Measurements from ENCODE around the gene RHOBTB1.
A peak's percentile ranks its signal among the peaks of the same experiment; 100 is the strongest.

The RHOBTB1 gene

DNA sequence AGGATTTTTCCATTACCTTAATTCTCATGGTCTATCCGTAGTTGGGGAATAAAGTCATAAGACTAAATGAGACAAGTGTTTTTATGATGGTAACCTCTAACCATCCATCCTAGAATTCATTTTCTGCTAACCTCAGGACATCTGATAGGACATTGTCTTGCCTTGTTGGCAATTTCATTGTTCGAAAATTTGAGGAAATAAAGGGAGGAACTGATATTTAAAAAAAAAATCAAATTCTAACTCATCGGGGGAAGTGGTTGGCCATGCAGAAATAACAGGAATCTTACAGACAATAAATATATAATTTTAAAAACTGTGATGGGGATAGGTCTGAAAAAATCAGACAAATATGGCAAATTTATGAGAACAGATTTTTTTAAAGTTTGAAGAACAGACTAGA lies 21.7 kb upstream of the RHOBTB1 start:
- no peak for DNase-seq (ENCODE audit: low read depth in 2 of 2)

DNA sequence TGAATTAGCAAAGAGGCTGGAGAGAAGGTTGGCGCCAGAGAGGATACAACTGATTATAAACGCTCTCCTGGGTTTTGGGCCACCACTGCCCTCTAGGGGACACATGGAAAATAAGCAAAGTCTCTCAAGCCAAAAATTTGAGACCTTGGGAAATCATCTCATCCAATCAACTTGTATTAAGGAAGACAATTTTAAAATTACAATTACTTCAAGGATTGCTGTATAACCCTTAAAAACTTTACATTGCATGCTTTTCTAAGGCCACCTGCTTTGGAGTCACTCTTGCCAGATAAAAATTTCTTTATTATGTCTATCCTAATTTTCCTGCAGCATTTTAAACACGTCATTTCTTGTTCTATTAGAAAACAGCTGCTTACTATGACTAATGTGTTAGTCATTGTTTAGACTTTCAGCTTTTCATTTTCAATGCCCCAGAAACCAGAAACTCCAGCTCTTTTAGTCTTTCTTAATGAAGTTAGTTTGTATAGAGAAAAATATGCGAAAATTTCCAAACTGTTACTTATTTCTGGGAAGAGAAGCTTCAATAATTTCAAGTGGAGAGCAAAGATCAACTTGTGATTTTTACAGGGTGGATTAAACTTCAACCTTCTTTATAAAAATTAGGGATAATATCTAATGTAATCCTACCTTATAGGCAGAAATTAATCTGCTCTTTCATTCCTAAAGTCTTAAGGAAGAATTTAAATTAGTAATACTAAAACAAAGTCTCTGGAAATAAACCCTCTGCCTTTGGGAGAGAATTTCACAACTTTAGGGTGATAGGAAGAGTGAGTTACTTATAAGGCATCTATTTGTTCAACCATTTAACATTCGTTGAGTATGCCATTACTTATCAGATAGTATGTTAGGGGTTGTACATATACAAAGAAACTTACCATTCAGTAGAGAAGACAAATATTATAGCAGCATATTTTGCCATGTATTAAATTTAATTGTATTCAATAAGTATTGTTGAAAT lies 20.6 kb upstream of the RHOBTB1 start:
- peak in 1 of 2 experiments; percentile 71 for DNase-seq (ENCODE audit: low read depth in 2 of 2)

DNA sequence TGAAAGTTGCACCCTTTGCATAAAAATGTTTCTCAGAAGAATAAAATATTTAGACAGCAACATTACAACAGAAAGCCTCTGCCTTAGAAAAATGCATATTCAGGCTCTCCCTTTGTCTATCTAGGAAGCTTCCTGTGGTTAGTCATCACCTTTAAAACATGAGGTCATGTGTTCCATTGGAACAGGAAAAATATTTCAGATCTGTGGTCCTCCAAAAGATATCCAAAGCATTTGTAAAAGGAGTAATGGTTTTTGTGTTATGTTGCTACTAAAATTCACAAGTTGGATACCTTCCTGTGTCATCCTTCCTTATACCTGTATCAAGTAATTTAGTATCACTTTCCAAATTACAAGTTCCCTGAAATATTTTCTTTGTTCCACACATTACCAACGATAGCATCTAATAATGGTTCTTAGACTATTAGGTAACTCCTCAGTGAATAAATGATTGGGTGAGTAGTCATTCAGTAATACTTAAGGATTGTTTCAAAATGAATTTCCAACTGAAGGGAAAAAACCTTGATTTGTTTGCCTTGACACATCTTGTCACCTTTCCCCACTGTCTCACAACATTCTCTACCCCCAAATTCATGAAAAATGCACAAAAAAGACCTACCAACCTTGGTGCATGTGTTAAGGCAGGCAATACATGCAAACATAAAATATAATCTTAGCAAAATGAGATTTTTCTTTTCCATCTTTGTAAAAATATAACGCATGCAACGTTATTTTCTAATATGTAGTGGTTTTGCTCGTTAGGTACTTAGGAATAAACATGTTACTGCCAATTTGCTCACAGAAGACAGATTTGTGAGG lies 19.7 kb upstream of the RHOBTB1 start:
- DNase-seq (ENCODE audit: low read depth in 2 of 2): no peak

DNA sequence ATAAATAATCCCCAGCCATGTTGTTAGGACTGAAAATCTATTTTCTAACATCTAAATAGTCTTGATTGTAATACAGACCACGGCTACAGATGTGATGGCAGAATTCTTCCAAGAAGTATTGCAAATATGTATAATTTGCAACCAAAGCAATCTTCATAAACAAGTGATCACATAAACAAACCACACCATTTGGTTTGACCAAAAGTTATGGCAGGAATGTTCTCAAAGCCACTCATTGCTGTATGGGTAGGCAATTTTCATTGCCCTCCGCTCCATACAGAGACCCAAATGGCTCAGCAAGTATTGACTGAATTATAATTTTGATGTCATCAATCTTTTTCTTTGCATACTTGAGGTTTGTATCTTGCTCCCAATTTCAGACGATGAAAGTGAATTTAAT lies 19.0 kb upstream of the RHOBTB1 start:
- no peak for DNase-seq (ENCODE audit: low read depth in 2 of 2)

DNA sequence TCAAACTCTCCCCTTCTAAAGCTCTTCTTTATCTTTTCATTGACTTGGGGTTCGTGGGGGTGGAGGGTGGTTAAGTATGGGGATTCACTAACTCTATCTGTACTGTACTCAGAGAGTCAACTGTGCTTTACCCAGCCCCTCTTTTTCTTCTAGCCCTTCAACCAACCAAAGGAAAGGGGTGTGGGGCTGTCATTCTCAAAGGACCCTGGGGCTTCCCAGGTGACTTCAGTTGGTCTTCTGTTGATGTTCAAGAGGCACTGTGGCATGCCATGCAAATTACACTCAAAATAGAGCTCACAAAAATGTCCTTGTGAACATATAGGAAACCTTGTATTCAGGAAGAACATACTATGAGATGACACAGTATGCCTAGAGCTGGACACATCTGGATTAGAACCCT lies 16.9 kb upstream of the RHOBTB1 start:
- no peak for DNase-seq (ENCODE audit: low read depth in 2 of 2)

DNA sequence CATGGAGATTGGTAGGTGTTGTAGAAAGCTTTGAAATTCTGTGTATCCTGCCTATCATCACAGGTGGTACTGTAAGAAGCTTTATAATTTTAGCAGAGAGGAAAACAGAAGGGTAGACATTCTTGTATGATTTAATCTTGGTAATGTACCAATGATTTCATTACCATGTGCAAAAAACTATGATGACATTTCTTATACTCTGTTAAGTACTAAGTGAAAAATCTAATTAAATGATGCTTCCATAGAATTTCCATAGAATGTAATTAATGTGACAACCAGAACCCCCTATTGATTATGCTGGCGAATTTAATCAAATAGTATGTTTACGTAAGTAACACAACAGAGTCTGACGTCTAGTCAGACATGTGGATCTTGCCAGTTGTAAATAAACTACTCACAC lies 16.0 kb upstream of the RHOBTB1 start:
- no peak for DNase-seq (ENCODE audit: low read depth in 2 of 2)

DNA sequence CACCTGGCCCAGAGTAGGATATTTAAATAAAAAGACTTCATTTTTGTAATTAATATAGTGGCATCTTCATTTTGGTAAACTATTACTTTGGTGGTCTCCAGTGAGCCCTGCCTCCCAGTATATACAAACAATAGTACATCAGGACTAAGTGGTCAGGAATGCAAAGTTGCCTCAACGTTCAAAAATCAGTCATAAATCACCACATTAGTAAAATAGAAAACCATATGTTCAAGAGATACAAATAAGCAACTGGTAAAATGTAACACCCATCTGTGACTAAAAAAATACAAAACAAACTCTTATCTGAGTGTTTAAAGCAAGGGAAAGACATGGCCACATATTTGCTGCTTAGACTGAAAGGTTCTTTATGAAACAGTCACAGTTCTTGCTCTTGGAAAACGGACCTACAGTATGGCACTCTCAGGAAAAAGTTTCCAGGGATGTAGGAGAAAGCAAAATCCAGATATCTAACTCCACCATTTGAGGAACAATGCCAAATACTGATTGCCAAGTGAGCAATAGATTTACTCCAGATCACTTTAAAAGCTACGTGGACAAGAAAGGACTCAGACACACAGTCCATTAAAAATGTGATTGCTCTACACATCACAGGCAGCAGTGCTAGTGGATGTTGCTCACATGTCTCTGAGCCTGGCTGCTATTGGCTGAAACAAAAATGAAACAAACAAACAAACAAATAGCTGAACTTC lies 15.1 kb upstream of the RHOBTB1 start:
- DNase-seq (ENCODE audit: low read depth in 2 of 2): no peak

DNA sequence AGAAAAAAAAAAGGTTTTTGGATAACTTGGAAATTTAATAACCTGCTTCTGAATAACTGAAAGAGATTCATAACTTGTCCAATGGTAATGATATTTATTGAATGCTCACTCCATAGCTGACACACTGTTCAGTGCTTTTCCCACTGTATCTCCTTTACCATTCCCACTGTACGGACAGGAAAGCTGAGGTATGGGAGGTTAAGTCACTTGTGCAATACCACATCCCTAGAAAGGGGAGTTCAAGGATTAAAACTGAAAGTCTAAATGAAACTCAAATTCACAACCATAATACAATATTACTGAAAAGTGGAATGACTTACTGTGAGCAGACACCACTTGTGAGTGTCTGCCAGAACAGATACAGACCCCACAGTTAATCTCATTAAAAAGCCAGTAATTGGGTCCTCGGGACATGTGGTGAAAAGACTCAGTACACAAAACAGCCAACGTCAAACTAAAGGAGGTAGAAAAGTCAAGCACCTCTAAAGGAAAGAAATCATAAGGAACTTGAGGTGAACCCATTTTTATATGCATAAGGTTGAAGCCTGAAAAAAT lies 13.8 kb upstream of the RHOBTB1 start:
- DNase-seq (ENCODE audit: low read depth in 2 of 2): no peak

DNA sequence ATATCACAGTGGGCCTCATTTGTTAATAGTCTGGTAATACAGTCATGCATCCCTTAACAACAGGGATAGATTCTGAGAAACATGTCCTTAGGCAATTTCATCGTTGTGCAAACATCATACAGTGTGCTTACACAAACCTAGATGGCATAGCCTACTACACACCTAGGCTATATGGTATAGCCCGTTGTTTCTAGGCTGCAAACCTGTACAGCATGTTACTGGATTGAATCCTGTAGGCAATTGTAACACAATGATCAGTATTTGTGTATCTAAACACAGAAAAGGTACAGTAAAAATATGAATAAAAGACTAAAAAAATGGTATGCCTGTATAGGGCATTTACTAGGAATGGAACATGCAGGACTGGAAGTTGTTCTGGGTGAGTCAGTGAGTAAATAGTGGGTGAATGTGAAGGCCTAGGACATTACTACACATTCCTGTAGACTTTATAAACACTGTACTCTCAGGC lies 12.0 kb upstream of the RHOBTB1 start:
- no peak for DNase-seq (ENCODE audit: low read depth in 2 of 2)

DNA sequence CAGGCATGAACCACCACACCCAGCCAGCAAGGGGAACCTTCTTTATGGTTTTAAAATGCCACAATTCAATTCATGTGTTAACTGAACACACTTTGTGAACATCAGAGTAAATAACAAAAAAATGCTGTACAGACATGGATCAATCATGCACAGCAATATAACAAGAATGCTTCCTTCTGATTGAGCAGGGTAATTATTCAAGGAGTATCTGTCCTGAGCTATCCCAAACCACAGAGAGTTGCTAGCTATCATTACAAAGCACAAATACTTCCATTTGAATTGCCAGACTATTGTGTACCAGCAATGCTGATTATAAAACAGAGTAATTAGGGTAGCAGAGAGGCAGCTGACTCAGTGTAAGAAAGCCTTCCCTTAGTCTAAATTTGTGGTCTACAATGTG lies 11.3 kb upstream of the RHOBTB1 start:
- no peak for DNase-seq (ENCODE audit: low read depth in 2 of 2)

DNA sequence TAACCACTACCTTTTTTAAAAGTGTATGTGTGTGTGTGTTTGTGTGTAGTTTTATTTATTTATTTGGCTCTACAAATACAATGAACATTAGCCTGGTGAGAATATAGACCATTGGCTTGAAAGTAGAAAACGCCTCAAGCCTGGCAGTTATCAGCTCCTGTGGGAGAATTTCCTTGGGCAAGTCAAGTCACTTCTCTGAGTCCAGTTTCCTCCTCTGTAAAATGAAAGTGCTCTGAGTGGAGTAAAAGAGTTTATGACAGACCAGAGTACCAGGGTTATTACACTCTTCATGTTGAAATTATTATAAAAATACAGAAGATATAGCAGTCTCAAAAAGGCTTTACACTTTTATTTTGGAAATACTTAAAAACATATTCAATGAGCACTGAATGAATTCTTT lies 10.1 kb upstream of the RHOBTB1 start:
- DNase-seq (ENCODE audit: low read depth in 2 of 2): no peak

DNA sequence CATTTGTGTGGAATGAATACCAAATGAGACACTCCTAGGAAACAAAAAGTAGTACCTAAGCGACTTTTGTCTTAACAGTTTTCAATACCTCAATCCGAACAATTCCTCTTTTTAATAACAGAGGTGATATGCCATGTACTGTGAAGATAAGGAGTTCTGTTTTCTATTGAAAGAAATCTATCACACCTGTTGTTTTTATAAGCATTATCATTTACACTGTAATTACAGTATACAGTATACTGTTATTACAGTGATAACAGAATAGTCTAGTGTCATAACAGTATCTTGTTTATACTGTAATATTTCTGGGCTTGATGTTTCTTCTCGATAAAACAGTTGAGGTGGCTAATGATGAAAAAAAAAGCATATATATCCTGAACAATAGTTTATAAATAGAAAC lies 9.4 kb upstream of the RHOBTB1 start:
- no peak for DNase-seq (ENCODE audit: low read depth in 2 of 2)

DNA sequence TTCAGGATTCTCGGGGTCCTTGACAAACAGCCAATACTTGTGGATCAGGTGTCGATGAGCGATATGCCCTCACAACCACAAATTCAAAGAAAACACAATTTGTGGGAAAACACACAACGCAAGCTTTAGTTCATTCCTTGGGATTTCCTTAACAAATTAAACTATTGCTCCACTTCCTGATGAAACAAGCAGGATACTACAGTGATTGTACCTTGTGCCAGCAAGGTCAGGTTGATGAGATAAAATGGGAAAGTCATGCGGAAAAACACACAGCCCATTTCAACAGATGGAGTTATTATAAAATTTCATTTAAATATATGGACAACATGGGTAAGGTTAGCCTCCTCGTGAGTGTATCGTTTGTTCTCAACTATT lies 8.8 kb upstream of the RHOBTB1 start:
- DNase-seq (ENCODE audit: low read depth in 2 of 2): no peak

DNA sequence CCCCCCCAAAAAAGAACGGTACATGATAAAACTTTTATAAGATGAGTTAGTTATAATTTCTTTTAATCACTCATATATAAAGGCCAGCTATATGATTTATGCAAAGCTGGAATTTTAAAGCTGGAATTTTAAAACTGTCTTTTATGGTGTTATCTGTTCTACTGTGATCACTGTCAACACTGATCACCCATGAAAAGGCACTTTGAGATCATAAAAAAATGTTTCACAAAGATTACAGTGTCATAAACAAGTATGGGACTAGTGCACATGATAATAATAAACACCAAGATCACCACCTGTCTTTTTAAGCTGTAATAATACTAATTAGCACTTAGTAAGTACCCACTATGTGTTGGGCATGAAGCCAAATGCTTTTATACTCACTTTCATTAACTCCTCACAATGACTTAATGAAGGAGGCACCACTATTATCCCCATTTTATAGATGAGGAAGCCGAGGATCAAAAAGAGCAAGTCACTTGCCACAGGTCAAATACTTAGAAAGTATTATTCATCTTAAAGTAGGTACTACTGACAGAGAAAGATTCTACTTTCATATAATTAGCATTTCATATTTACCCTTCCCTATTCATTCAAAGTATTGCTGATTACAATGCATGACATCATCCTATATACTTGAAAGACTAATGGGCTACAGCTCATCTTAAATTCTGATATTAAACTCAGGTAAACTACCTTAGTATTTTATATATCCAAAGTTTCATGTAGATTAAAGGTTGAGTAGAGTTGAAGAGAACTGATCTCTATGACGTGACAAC lies 8.3 kb upstream of the RHOBTB1 start:
- no peak for DNase-seq (ENCODE audit: low read depth in 2 of 2)

DNA sequence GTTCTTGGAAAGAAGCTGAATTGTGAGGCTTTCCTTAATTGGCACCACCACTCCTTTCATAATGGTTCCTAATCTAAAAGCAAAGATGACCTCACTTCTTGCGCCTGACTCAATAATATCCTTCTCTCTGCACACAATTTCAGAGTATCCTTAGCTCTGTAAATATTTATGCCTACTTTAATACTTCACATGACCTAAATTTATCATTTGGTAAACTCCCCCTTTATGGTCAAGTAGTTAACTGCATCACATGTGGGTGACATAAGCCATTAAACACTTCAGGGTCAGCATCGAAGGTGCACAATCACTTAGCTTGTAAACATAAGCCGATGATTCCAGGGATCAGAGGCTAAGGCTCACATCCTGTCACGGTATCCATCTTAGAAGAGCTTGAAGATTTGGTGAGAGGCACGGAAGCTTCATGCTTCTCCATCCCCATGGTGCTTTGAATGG lies 7.3 kb upstream of the RHOBTB1 start:
- no peak for DNase-seq (ENCODE audit: low read depth in 2 of 2)

DNA sequence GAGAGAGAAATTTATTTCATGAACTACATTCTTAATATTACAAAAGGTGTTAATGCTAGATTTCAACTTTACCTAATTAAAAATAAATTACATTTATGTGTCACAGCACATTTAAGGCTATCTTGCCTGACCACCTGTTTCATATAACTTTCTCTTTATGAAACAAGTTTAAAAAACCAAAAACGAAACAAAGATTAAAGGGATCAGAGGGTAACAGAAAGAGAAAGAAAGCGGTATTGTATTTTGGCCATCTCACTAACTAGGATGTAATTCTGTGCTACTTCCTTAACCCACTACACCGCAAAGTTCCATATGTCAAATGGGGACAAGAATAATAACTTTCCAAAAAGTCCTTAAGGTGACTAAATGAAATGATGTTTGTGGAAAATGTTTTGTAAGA lies 6.3 kb upstream of the RHOBTB1 start:
- no peak for DNase-seq (ENCODE audit: low read depth in 2 of 2)

DNA sequence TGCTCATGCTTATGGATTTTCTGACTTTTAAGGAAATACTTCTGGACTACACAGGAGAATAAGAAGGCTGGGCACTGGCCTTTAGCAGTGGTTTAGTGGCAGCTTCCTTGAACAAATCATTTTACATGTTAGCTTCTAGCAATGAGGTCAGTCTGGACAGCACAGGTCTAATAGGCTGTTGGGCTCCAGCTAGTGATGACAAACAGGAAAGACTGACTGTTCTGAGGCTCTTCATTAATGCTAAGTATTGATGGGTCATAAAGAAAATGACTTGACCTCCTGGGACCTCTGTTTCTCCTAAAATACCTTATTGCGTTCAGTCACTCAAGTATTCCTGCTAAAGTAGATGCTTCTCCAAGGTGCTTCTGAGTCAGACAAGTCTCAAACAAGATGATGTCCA lies 4.9 kb upstream of the RHOBTB1 start:
- DNase-seq (ENCODE audit: low read depth in 2 of 2): no peak

DNA sequence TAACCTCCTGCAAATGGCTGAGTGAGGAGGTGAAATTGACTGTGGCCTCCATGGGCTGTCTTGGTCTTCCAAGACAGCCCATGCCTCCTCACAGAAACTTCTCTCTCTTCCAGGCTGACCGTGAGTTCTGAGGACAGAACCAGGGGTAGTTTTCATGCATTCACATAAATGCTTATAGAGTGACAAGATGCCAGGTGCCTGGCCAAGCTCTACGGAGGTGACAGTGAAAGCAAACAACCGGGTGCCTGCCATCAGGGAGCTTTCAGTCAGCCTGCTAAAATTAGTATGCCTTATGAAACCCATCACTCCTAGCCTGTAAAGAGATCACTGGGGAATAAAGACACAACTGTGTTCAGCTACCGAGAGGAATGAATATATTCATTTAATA lies 919 bp upstream of the RHOBTB1 start:
- DNase-seq (ENCODE audit: low read depth in 2 of 2): no peak

DNA sequence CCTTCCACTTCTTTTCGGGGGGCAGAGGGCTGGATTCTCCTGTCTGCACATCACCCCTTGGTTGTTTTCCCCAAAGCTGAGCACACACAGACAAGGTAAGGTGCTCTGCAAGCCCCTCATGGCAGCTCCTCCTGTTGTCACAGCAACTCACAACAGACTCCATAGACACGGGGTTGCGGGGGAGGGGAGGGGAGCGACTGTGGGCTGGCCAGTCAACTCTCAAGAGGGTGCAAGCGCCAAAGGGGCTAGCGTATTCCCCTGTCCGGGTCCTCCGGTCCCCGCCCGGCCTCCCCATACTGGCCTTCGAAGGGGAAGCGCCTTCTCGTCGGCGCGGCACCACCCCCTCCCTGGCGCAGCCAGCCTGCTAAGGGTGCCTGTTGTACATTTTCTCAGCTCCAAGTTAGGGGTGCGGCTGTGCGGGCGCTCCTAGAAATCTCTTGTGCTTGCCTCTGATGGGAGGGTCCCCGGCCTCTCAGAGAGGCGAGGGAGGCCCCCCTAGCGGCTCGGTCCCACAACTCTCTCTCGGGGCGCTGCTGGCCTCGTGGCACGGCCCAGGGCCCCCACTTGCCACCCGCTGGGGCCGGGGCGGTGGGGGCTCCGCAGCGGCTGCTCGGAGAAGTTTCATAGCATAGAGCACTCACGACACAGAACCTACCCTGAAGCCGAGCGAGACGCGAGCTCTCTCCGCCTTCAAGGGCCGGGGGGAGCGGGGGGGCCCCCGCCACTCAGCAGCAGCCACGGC lies 498 bp downstream of the RHOBTB1 start:
- peak in 1 of 2 experiments; percentile 6 for DNase-seq (ENCODE audit: low read depth in 2 of 2)

DNA sequence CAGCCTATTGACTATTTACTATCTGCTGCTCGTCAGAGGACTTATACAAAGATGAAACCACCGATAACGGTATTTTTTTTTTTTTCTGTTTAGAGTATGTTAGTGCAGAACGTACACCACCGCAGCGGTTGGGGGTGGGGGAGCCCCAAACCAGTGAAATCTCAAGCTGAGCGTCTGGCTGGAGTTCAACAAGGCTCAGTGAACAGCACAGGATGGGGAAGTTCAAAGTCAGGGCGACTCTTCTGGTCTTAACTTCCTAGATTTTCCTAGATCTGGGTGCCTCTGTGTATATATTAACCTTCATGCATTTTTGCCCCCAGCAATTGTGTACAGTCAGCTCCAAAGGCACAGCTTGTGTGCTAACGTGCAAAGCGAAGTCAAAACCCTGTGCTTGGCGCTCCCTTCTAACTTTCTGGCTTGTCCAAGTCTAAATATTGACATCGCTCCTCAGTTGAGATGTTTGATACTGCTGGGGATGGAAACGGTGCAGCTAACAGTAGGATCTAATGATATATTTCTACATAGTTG lies 1.1 kb downstream of the RHOBTB1 start:
- DNase-seq (ENCODE audit: low read depth in 2 of 2): peak in 1 of 2 experiments; percentile 9
